Mammary epithelial cell (primary cell): Measurements from ENCODE around the gene RARG.

ENCODE experiments used
- CTCF ChIP-seq, 2 donors: IDR thresholded peaks in 1 of 2; conservative IDR thresholded peaks in 1 of 2; 2 replicates each; pipeline ENCODE4 v1.5.1; 2011 to 2012; ENCODE audit warnings: inconsistent platforms in 2 of 2, low read length in 2 of 2, mild to moderate bottlenecking in 2 of 2, control low read depth in 1 of 2, low read depth in 1 of 2; ENCODE audit not compliant: insufficient read depth in 1 of 2; ENCODE audit errors: extremely low read depth in 1 of 2
- EZH2 ChIP-seq: IDR thresholded peaks from 2 replicates; pipeline ENCODE4 v1.6.1; 2012; ENCODE audit warnings: low read length, inconsistent platforms, borderline replicate concordance

GRCh38 chr12:53170876-53171724 is 60.9 kb downstream of the RARG start:
- TF ChIP-seq CTCF (conservative IDR thresholded peaks at IDR 0.05 in 1 of 2, IDR thresholded peaks at IDR 0.05 in 1 of 2; ENCODE audit: extremely low read depth in 1 of 2, insufficient read depth in 1 of 2, low read depth in 1 of 2, low read length in 2 of 2): no peak
- TF ChIP-seq EZH2: no peak
